Measurements from ENCODE around the gene NPW. TPM values are rescaled to one million over a fixed set of nuclear protein-coding genes. Genes with fewer than 3 reads are reported as not detected.
A peak's percentile ranks its signal among the peaks of the same experiment; 100 is the strongest.

Gene NPW
- total and polyA plus RNA-seq, 9 of the 15 experiments (the other 6 are each of a cell fraction or from before 2014, with no cell fraction given) = 0.14 to 4.0 (median 2.6) TPM; not detected in 4

DNA sequence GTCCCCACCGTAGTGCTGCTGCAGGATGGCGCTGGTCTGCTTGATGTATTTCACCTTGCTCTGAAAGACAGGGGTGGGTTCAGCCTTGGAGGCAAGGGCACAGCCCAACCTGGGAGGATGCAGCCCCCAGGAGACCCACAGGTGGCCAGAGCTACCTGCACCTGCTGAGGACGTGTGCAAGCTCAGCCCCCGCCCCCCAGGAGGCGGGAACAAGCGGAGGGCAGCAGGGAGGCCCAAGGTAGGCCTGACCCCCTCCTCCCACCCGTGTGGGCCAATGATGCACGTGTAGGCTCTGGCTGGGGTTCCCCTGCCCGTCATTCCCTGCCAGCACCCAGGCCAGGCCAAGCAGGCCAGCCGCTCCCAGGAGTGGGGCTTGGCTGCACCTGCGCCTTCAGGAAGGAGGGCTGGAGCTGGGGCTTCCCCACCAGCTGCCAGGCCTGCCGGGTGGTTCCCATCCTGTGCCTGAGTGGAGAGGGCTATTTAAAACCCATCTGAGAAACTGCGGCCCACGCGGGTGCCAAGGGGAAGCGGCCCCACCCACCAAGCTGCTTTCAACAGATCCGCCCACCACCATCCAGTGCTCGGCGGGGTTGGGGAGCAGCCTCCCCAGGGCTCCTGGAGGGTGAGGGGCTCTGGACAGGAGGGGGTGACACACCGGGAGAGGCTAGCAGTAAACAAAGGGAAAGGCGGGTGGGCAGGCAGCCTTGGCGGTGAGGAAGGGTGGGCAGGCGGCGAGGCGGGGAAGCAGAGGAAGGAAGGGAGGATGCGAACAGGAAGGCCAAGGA is 24.3 kb downstream of the NPW start:
- intact Hi-C loops (cut with micrococcal nuclease) = no loop called here
- H3K9ac ChIP-seq (ENCODE audit: insufficient read depth in 1 of 2, low read depth in 2 of 2, low read length in 2 of 2) = peak overlapping the region in 1 of 2 experiments; percentile 74; a peak in 2 of 4 replicates
- no peak overlapping the region for H3K4me3 ChIP-seq
- ATAC-seq (no peak), DNase-seq (ENCODE audit: extremely low read depth in 1 of 4, low spot score in 3 of 4) (no peak), FAIRE-seq (no peak)
- H3K4me2 ChIP-seq (ENCODE audit: insufficient read depth, low read length) = no peak overlapping the region
- 84% methylated on average over 21 of the region's 26 CpGs for WGBS (ENCODE audit: insufficient coverage, low coverage, missing lambda C conversion rate)
- in situ Hi-C loops (cut with MboI) = no loop called here
- H3K9me3 ChIP-seq (replicated peaks; ENCODE audit: control insufficient read depth, insufficient read depth, low read depth, low read length) = no peaks in the 10 kb centered on the region
- H4K20me1 ChIP-seq (replicated peaks; ENCODE audit: control insufficient read depth, insufficient read depth, low read length) = no peaks in the 10 kb centered on the region
- H3K9me1 ChIP-seq (ENCODE audit: control insufficient read depth, insufficient read depth, low read length) = no peaks in the 10 kb centered on the region
- ChIA-PET POLR2A (interaction anchor here (0.7 to 1.0 kb wide), 3 partner anchors 12 to 1076 kb away, joined by 3 to 4 read pairs (median 3); no protein-coding TSS in a partner anchor), CTCF (ENCODE audit: low intra/inter-chr PET ratio) (no interaction called here)
- TF ChIP-seq SIX5 (IDR thresholded peaks at IDR 0.05; ENCODE audit: borderline replicate concordance in 1 of 2, insufficient read depth in 1 of 2, low read depth in 1 of 2, low read length in 2 of 2) (no peak), NFYB (IDR thresholded peaks at IDR 0.05; ENCODE audit: extremely low read depth, insufficient read length) (no peak), PTBP1 (IDR thresholded peaks at IDR 0.05; ENCODE audit: low read depth, low read length) (no peak), ZBTB11 (CRISPR knock-in tag; IDR thresholded peaks at IDR 0.05) (no peak), ZNF583 (CRISPR knock-in tag; IDR thresholded peaks at IDR 0.05) (no peak), HDAC3 (IDR thresholded peaks at IDR 0.05; ENCODE audit: borderline replicate concordance, partially characterized antibody) (no peak), ZFPM2 (CRISPR knock-in tag; IDR thresholded peaks at IDR 0.05) (no peak), MBD1 (CRISPR knock-in tag; IDR thresholded peaks at IDR 0.05) (no peak), SP1 (CRISPR knock-in tag; IDR thresholded peaks at IDR 0.05) (no peak), MCM7 (IDR thresholded peaks at IDR 0.05) (no peak), MIER1 (IDR thresholded peaks at IDR 0.05; ENCODE audit: low read depth) (no peak), MTA2 (IDR thresholded peaks at IDR 0.05; ENCODE audit: low read depth) (no peak)
- H3K27ac ChIP-seq (ENCODE audit: extremely low read depth, low read depth, low read length) = no peak overlapping the region
- no TSS peak for BruUV-seq (replicated peaks)
- no peak overlapping the region for H2AFZ ChIP-seq (ENCODE audit: low read depth, low read length)
- H3K27me3 ChIP-seq (ENCODE audit: control insufficient read depth in 2 of 2, insufficient read depth in 2 of 2, low read length in 2 of 2) = no peaks in the 10 kb centered on the region
- H3K79me2 ChIP-seq (ENCODE audit: control insufficient read depth, insufficient read depth, low read length) = peaks cover 18% of the 10 kb centered on the region
- peaks cover 11 to 84% of the 10 kb centered on the region in 2 experiments; a peak in 4 of 5 replicates for H3K4me1 ChIP-seq (replicated peaks in 1 of 2; ENCODE audit: control insufficient read depth in 2 of 2, insufficient read depth in 2 of 2, low read length in 2 of 2)
- H3K36me3 ChIP-seq (ENCODE audit: control insufficient read depth, insufficient read depth, low read length) = peaks cover 27% of the 10 kb centered on the region; the same call in 1 of the 3 replicates

Data from K562 (cell line).